H1 (cell line): Measurements from ENCODE around the gene HS6ST3. TPM values are rescaled to one million over a fixed set of nuclear protein-coding genes. Genes with fewer than 3 reads are reported as not detected.

Source experiments
- CTCF ChIA-PET: fragments of 300-600 bp; sonication (Branson Sonifier 250); formaldehyde crosslinking; loops from one replicate; lab custom pipeline; 2021; ENCODE audit not compliant: partially characterized antibody; lab: Charles Lee
- POLR2A ChIA-PET: fragments of 300-600 bp; sonication (Branson Sonifier 250); formaldehyde crosslinking; loops from one replicate; lab custom pipeline; 2021; ENCODE audit warnings: inconsistent platforms; ENCODE audit not compliant: partially characterized antibody; lab: Charles Lee
- DNase-seq, 2 experiments: peaks; one replicate each; pipeline versions ENCODE4 v3.0.0 to v3.0.0-alpha.2; 2010 to 2022; ENCODE audit warnings: low spot score in 2 of 2, low read depth in 1 of 2, mixed read lengths in 1 of 2
- FAIRE-seq: peaks from 2 replicates; lab custom pipeline; 2011; peaks lifted over from hg19 to GRCh38; lab: Jason Lieb, UNC
- H2AFZ ChIP-seq: 2 replicates; pipeline ENCODE4 v1.8.1; 2012; ENCODE audit warnings: low read length, inconsistent platforms
- H2AK5ac ChIP-seq: 2 replicates; pipeline ENCODE4 v1.6.1; 2013; ENCODE audit warnings: low read depth, low read length
- H2BK120ac ChIP-seq: replicated peaks from 2 replicates; pipeline ENCODE3; 2013; ENCODE audit warnings: low read depth, low read length, inconsistent platforms
- H2BK12ac ChIP-seq: 2 replicates; pipeline ENCODE4 v1.6.1; 2013; ENCODE audit warnings: low read depth, low read length
- H2BK15ac ChIP-seq: 2 replicates; pipeline ENCODE4 v1.6.1; 2013; ENCODE audit warnings: low read length
- H2BK20ac ChIP-seq: 2 replicates; pipeline ENCODE4 v1.6.1; 2013; ENCODE audit warnings: low read length
- H2BK5ac ChIP-seq: 2 replicates; pipeline ENCODE4 v1.6.1; 2013; ENCODE audit warnings: low read depth, low read length
- H3K14ac ChIP-seq: 2 replicates; pipeline ENCODE4 v1.6.1; 2013; ENCODE audit warnings: inconsistent platforms; ENCODE audit not compliant: insufficient read length
- H3K18ac ChIP-seq: 2 replicates; pipeline ENCODE4 v1.6.1; 2013; ENCODE audit warnings: low read length; ENCODE audit errors: extremely low read depth
- H3K23ac ChIP-seq: 2 replicates; pipeline ENCODE4 v1.6.1; 2013; ENCODE audit warnings: inconsistent platforms; ENCODE audit not compliant: insufficient read length
- H3K23me2 ChIP-seq: 2 replicates; pipeline ENCODE4 v1.6.1; 2013; ENCODE audit warnings: low read depth, low read length
- H3K27ac ChIP-seq: 2 replicates; pipeline ENCODE4 v1.6.1; 2011; ENCODE audit warnings: low read depth, low read length, inconsistent platforms
- H3K27me3 ChIP-seq, 4 experiments: replicated peaks in 1 of 4; 1 replicate in 1 of 4; 2 replicates in 3 of 4; pipeline versions ENCODE4 v1.6.1 to v1.8.1; 2011 to 2013; ENCODE audit warnings: low read length in 3 of 4, mild to moderate bottlenecking in 3 of 4, inconsistent platforms in 2 of 4, mixed read lengths in 2 of 4, moderate library complexity in 1 of 4; ENCODE audit not compliant: control insufficient read depth in 3 of 4, insufficient read depth in 3 of 4; ENCODE audit errors: extremely low read depth in 1 of 4
- H3K36me3 ChIP-seq, 4 experiments: 2 replicates each; pipeline versions ENCODE4 v1.6.1 to v1.8.1; 2011 to 2013; ENCODE audit warnings: mild to moderate bottlenecking in 4 of 4, low read length in 3 of 4, moderate library complexity in 2 of 4, control low read depth in 1 of 4, inconsistent platforms in 1 of 4; ENCODE audit not compliant: insufficient read depth in 4 of 4, control insufficient read depth in 2 of 4
- H3K4ac ChIP-seq: replicated peaks from 2 replicates; pipeline ENCODE3; 2013; ENCODE audit warnings: low read length, low read depth, mixed read lengths, inconsistent platforms; ENCODE audit not compliant: insufficient read length
- H3K4me1 ChIP-seq, 4 experiments: replicated peaks in 1 of 4; 1 replicate in 1 of 4; 2 replicates in 3 of 4; pipeline versions ENCODE4 v1.6.1 to v1.8.1; 2011 to 2013; ENCODE audit warnings: low read length in 3 of 4, inconsistent platforms in 2 of 4, mixed read lengths in 1 of 4; ENCODE audit not compliant: insufficient read depth in 4 of 4, control insufficient read depth in 3 of 4
- H3K4me2 ChIP-seq, 2 experiments: 2 replicates each; pipeline versions ENCODE4 v1.6.1 to v1.8.1; 2011 to 2013; ENCODE audit warnings: low read depth in 2 of 2, low read length in 2 of 2, control low read depth in 1 of 2, inconsistent platforms in 1 of 2, mild to moderate bottlenecking in 1 of 2; ENCODE audit not compliant: insufficient read depth in 1 of 2
- H3K4me3 ChIP-seq, 4 experiments: fragments of 200-600, 300-600 bp in 1 of 4; sonication (generic), shearing (Covaris generic), sonication (Bioruptor Twin) in 1 of 4; 2 replicates each; pipeline versions ENCODE4 v1.5.1 to v1.8.1; 2011 to 2016; ENCODE audit warnings: low read length in 4 of 4, low read depth in 3 of 4, control low read depth in 2 of 4, inconsistent platforms in 2 of 4, mild to moderate bottlenecking in 2 of 4, mixed read lengths in 1 of 4, moderate library complexity in 1 of 4; ENCODE audit not compliant: insufficient read depth in 2 of 4; ENCODE audit errors: extremely low read depth in 1 of 4
- H3K56ac ChIP-seq: replicated peaks from 2 replicates; pipeline ENCODE3; 2013; ENCODE audit warnings: low read depth, mild to moderate bottlenecking, mixed read lengths, low read length, inconsistent platforms; ENCODE audit not compliant: insufficient read length
- H3K79me1 ChIP-seq: 2 replicates; pipeline ENCODE4 v1.6.1; 2013; ENCODE audit warnings: low read depth, low read length, control low read depth
- H3K79me2 ChIP-seq, 2 experiments: 2 replicates each; pipeline versions ENCODE4 v1.6.1 to v1.8.1; 2012 to 2013; ENCODE audit warnings: low read length in 2 of 2, mild to moderate bottlenecking in 2 of 2, inconsistent platforms in 1 of 2; ENCODE audit not compliant: insufficient read depth in 2 of 2, control insufficient read depth in 1 of 2
- H3K9ac ChIP-seq, 4 experiments: replicated peaks in 1 of 4; 1 replicate in 1 of 4; 2 replicates in 3 of 4; pipeline versions ENCODE4 v1.6.1 to v1.8.1; 2011 to 2013; ENCODE audit warnings: low read depth in 3 of 4, low read length in 3 of 4, control low read depth in 2 of 4, mild to moderate bottlenecking in 2 of 4, moderate library complexity in 2 of 4, inconsistent platforms in 1 of 4; ENCODE audit errors: extremely low read depth in 1 of 4
- H3K9me3 ChIP-seq, 2 experiments: 2 replicates each; pipeline versions ENCODE4 v1.6.1 to v1.8.1; 2012 to 2013; ENCODE audit warnings: mild to moderate bottlenecking in 2 of 2, moderate library complexity in 2 of 2, control low read depth in 1 of 2, inconsistent platforms in 1 of 2, low read depth in 1 of 2, low read length in 1 of 2, mixed read lengths in 1 of 2; ENCODE audit not compliant: insufficient read depth in 2 of 2
- H4K20me1 ChIP-seq, 2 experiments: replicated peaks in 1 of 2; 2 replicates each; pipeline versions ENCODE3 to v1.8.1; 2011 to 2013; ENCODE audit warnings: inconsistent platforms in 2 of 2, low read length in 2 of 2, mild to moderate bottlenecking in 1 of 2; ENCODE audit not compliant: insufficient read depth in 2 of 2, control insufficient read depth in 1 of 2
- H4K5ac ChIP-seq: 2 replicates; pipeline ENCODE4 v1.6.1; 2013; ENCODE audit warnings: low read length, low read depth, mixed read lengths, inconsistent platforms; ENCODE audit not compliant: insufficient read length
- H4K8ac ChIP-seq: 2 replicates; pipeline ENCODE4 v1.8.0; 2013; ENCODE audit warnings: mild to moderate bottlenecking, moderate library complexity, low read length, inconsistent platforms; ENCODE audit not compliant: insufficient read depth; ENCODE audit errors: extremely low read depth
- H4K91ac ChIP-seq: replicated peaks from 2 replicates; pipeline ENCODE3; 2013; ENCODE audit warnings: low read length, mixed read lengths, inconsistent platforms; ENCODE audit not compliant: insufficient read length
- GABPA ChIP-seq: IDR thresholded peaks from 2 replicates; pipeline ENCODE4 v1.6.1; 2011; ENCODE audit warnings: mild to moderate bottlenecking, low read length, moderate library complexity, borderline replicate concordance; ENCODE audit not compliant: insufficient read depth
- USF2 ChIP-seq: IDR thresholded peaks from 2 replicates; pipeline ENCODE4 v1.6.1; 2011; ENCODE audit warnings: low read length, improper control_type of control experiment
- WGBS, 2 experiments: shearing (Covaris generic) in 1 of 2; methylation state at CpG; one replicate each; pipeline versions ENCODE4 v1.1.6 to v1.1.7; 2013 to 2015; ENCODE audit warnings: low lambda C conversion rate in 2 of 2, mixed read lengths in 2 of 2, inconsistent platforms in 1 of 2, low coverage in 1 of 2, missing lambda C conversion rate in 1 of 2; ENCODE audit not compliant: insufficient replicate concordance in 2 of 2, insufficient coverage in 1 of 2, insufficient read length in 1 of 2; ENCODE audit errors: extremely low coverage in 1 of 2, missing lambda C conversion rate in 1 of 2; 5-methylcytosine and 5-hydroxymethylcytosine counted together
- polyA plus RNA-seq, 7 experiments: library from polyadenylated mRNA; depleted of rRNA in 3 of 7; stranded (reverse) in 5 of 7; unstranded in 2 of 7; fragments of >200 nt in 5 of 7; fragments of 200-250 nt in 2 of 7; gene quantifications; 1 replicate in 5 of 7; 2 replicates in 1 of 7; 4 replicates in 1 of 7; pipeline versions ENCODE4 v1.2.1 to v1.2.3, GENCODE V29; 2011 to 2013; ENCODE audit warnings: missing spikeins in 2 of 7, mixed read lengths in 2 of 7
- total RNA-seq: library from RNA; stranded (reverse); fragmentation: NEBNext Ultra II Directional; extraction: Animal tissue kit (Norgen Biotek cat#: 25700); gene quantifications from 2 replicates; pipeline ENCODE4 v1.2.1, GENCODE V29; 2021

Gene HS6ST3
- total and polyA plus RNA-seq, 2 of the 8 experiments (the other 6 are each of a cell fraction or from before 2014, with no cell fraction given) = 0.45 to 1.2 TPM

DNA sequence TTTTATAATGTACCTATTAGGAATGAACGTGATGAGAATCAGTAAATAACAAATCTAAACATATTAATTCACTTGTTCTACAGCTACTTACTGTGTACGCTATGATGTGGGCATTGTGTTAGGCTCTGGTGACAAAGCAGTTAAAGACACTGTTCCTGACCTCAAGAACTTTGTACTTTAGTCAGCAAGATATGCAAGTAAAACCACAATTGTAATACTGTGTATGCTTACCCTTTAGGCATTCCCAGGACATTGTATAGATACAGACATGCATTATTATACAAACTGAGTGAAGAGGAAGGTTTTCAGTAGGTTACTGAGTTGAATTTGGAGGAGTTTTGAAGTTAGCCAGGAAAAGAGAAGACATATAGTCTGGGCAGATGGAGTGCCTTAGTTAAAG lies 435.8 kb downstream of the HS6ST3 start:
- no peaks in the 10 kb centered on the region for H3K9me3 ChIP-seq
- 92% methylated on average over 2 of the region's 2 CpGs; no CpG with 5 or more reads in 1 of the 2 experiments for WGBS, 2 experiments

More for the DNA sequence above, 435.8 kb downstream of the HS6ST3 start:
- H3K56ac ChIP-seq = no peak overlapping the region
- H3K23ac ChIP-seq = no peak overlapping the region
- no peak overlapping the region for H2AFZ ChIP-seq
- H3K4me3 ChIP-seq = no peak overlapping the region
- H2BK5ac ChIP-seq = no peak overlapping the region
- CTCF ChIA-PET = interaction anchor here (1.0 kb wide), 1 partner anchor 43 kb away, joined by 3 read pairs; no protein-coding TSS in a partner anchor
- DNase-seq = no peak
- H4K91ac ChIP-seq = no peak overlapping the region
- no peaks in the 10 kb centered on the region for H3K27me3 ChIP-seq
- no peaks in the 10 kb centered on the region for H4K20me1 ChIP-seq
- no peaks in the 10 kb centered on the region for H3K23me2 ChIP-seq
- H4K5ac ChIP-seq = no peak overlapping the region
- H3K36me3 ChIP-seq = no peaks in the 10 kb centered on the region
- POLR2A ChIA-PET = no interaction called here
- no peak overlapping the region for H3K9ac ChIP-seq
- H4K8ac ChIP-seq = no peak overlapping the region
- H2BK15ac ChIP-seq = no peak overlapping the region
- H2BK20ac ChIP-seq = no peak overlapping the region
- H3K79me2 ChIP-seq = no peaks in the 10 kb centered on the region
- H3K4me2 ChIP-seq = no peak overlapping the region
- no peak overlapping the region for H2BK120ac ChIP-seq
- H2AK5ac ChIP-seq = no peak overlapping the region
- FAIRE-seq = no peak
- no peak overlapping the region for H2BK12ac ChIP-seq
- H3K79me1 ChIP-seq = no peaks in the 10 kb centered on the region
- no peak overlapping the region for H3K18ac ChIP-seq
- no peak overlapping the region for H3K14ac ChIP-seq
- H3K4me1 ChIP-seq = peaks cover 0 to 5% (median 0%) of the 10 kb centered on the region in 4 experiments; a peak in 2 of 7 replicates
- TF ChIP-seq USF2 (no peak), GABPA (no peak)
- H3K4ac ChIP-seq = no peak overlapping the region
- H3K27ac ChIP-seq = no peak overlapping the region
